Left colon (tissue), 2 donors: ENCODE results near the gene KIF15. TPM values are rescaled to one million over a fixed set of nuclear protein-coding genes. Genes with fewer than 3 reads are reported as not detected.
A peak's percentile ranks its signal among the peaks of the same experiment; 100 is the strongest.
"Not testable (repeated sequence)": the region's sequence is repeated elsewhere in the genome, so short reads cannot be mapped to it uniquely, and the experiment has no call there.

Experiments used
- ATAC-seq: fragments of 200-7000 bp; cut with Tn5 transposase; one replicate; pipeline ENCODE4 v1.9.1; 2020; ENCODE audit warnings: mild to moderate bottlenecking, moderate library complexity
- DNase-seq, 2 donors: peaks; one replicate each; pipeline ENCODE4 v3.0.0-alpha.2; 2020
- intact Hi-C, 2 donors: fragments of 100-400 bp; cut with DNase I in 1 of 2; cut with micrococcal nuclease in 1 of 2; formaldehyde crosslinking; loops; one replicate each; pipeline versions ENCODE4 v1.11.2 to v1.14.0; 2022; cut with DNase I, micrococcal nuclease
- total RNA-seq, 2 donors: library from RNA; stranded (reverse); fragmentation: NEBNext Ultra II Directional; extraction: Animal tissue kit (Norgen Biotek cat#: 25700); gene quantifications; one replicate each; pipeline ENCODE4 v1.2.1, GENCODE V29; 2021
- donor health status: DM: no; HTN: no; CAD: no.
- donor health status: DM: yes; HTN: yes; CAD: no.

KIF15 gene
- total RNA-seq, 2 donors from 2014 or later, result 2.6 to 4.2 TPM

DNA sequence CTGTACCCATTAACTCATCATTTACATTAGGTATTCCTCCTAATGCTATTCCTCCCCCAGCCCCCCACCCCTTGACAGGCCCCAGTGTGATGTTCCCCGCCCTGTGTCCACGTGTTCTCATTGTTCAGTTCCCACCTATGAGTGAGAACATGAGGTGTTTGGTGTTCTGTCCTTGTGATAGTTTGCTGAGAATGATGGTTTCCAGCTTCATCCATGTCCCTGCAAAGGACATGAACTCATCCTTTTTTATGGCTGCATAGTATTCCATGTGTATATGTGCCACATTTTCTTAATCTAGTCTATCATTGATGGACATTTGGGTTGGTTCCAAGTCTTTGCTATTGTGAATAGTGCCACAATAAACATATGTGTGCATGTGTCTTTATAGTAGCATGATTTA is 54.7 kb downstream of the KIF15 start:
- intact Hi-C loops, DNase-seq, ATAC-seq: not testable (repeated sequence)

- DNase-seq, ATAC-seq, intact Hi-C loops: not testable (repeated sequence)
Measured at GRCh38 chr3:44821206-44821605, 59.6 kb downstream of the KIF15 start.

DNA sequence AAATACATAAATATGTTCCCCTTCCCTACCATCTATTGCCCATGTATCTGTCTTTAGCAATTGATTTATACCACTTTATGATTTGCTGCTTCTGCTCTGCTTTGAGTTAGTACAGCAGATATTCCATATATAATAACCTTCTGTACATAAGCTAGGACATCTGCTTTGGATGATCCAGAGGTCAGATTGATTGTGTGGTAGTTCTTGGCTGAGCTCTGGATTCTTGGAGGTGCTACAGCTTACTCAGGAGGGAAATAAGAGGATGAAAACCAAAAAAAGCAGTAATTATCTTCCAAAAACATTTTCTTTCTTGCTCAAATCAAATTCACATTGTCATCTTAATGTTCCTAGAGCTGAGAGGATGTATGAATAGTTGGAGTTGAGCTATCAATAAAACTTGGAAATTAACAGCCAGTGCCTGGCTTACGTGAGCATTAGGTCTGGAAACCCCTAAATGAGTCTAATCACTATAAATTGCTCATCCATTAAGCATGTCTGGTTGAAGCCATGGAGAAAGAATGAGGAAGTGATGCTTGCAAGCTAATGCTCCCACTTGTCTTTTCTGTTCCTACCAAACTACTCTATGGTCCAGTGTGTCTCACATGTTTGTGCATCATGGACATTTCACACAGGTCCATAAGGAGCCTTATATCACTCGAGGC is 63.8 kb downstream of the KIF15 start:
- ATAC-seq, result no peak
- intact Hi-C loops, result no loop called here
- no peak for DNase-seq

DNA sequence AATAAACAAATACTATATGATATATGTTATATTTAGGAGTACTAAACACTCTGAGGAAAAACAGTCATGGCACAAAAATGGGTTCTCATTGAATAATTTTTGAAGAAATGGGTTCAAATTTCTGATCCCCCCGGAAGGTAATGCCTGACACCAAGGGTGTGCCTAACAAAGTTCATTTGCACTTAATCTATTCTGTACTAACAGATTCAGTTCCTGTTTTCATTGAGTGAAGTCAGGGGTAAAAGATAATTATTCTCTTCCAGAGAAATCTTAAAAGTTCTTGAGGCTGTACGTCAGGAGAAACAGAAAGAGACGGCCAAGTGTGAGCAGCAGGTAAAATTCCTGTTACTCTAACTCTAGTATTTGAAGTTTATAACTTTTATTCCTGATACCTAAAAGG is 65.6 kb downstream of the KIF15 start:
- DNase-seq (no peak), ATAC-seq (no peak)
- intact Hi-C loops, result no loop called here

GRCh38 chr3:44831232-44831631 is 69.6 kb downstream of the KIF15 start:
- intact Hi-C loops, result no loop called here
- DNase-seq (no peak), ATAC-seq (no peak)

DNA sequence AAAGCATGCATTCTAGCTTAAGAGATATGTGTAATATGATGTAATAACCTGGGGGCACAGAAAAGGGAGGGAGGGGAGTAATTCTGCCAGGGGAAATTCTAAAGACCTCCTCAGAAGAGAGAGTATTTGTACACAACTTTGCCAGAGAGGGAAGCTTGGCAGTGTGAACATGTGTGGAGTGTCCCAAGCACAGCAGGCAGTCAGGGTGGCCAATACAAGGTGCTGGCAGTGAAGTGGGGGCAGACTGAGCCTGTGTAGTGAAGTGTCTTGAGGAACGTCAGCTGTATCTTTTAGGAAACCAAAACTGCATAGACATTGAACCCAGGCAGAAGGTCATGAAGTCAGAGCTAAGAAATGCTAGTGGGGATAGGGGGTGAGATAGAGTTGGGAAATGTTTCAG is 70.4 kb downstream of the KIF15 start:
- DNase-seq, result no peak
- intact Hi-C loops, result no loop called here
- no peak for ATAC-seq

GRCh38 chr3:44832965-44833364 is 71.4 kb downstream of the KIF15 start:
- no peak for DNase-seq
- intact Hi-C loops, result no loop called here
- ATAC-seq, result no peak

GRCh38 chr3:44833394-44833793 is 71.8 kb downstream of the KIF15 start:
- no peak for DNase-seq
- intact Hi-C loops, result no loop called here
- ATAC-seq, result no peak

DNA sequence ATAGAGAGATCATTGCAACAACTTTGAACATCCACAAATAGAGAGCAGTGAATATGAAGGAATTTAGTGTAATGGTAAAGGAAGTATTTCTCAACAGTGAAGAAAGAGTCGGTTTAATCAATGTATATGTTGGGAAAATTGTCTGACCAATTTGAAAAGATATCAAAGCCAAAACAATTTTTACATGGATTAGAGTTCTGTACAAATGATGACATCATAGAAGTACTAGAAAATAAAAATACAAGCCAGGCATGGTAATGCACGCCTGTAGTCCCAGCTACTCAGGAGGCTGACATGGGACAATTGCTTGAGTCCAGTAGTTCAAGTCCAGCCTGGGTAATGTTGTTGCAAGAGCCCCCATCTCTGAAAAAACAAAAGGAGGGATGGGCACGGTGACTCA is 74.1 kb downstream of the KIF15 start:
- intact Hi-C loops, result no loop called here
- no peak for ATAC-seq
- DNase-seq, result no peak

DNA sequence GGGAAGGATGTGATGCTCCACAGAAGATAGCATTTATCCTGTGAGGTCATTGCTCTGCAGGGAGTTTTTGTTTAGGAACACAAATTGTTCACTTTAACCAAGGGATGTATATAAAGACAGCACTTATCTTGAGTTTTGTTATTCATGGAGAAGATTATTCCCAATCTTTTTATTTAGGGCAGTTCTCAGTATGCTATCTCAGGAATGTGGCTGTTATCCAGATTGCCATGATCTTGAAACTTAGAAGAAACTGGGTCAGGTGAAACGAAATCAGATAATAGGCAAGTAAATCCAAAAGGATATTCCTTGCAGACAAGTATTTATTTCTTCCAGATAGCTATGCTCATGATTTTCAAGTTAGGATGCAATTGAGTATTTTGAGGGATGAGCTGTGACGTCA is 80.8 kb downstream of the KIF15 start:
- DNase-seq (no peak), ATAC-seq (no peak)
- intact Hi-C loops, result no loop called here

GRCh38 chr3:44845528-44846520 is 84.2 kb downstream of the KIF15 start:
- ATAC-seq, result no peak
- DNase-seq, result no peak
- intact Hi-C loops, result no loop called here

GRCh38 chr3:44848634-44849033 is 87.0 kb downstream of the KIF15 start:
- no peak for ATAC-seq
- intact Hi-C loops, result no loop called here

GRCh38 chr3:44856663-44857062 is 95.1 kb downstream of the KIF15 start:
- DNase-seq, ATAC-seq, intact Hi-C loops: not testable (repeated sequence)

More at GRCh38 chr3:44848634-44849033, 87.0 kb downstream of the KIF15 start:
- no peak for DNase-seq

GRCh38 chr3:44860117-44860516 is 98.5 kb downstream of the KIF15 start:
- ATAC-seq, result no peak
- intact Hi-C loops, result no loop called here
- no peak for DNase-seq

GRCh38 chr3:44861412-44862225 is 100.0 kb downstream of the KIF15 start, which contains the start of gene TMEM42:
TMEM42 (plus strand) TSS chr3:44861912; CDS start chr3:44861925, 13 bp downstream.
- ATAC-seq (peak; percentile 99), DNase-seq (peak; percentile 89 to 92)
- intact Hi-C loops, result no loop called here

DNA sequence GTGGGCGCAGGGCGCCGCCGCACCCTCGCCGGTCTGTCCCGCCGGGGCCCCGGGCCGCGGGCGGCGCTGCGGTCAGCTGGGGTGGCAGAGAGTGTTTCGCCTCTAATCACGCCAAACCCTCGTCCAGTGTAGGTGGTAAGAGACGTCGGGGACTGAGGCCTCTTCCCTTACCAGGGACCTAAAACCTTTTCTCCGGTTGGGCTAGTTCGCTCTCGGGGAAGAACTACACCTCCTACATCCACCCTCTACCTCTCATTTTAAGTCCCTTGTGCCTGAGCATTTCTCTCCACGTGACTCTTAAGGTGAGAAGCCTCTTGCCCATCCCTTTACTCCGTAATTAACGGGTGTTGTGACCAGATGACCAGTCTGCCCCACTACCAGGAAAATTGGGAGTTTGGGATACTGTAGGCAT is 100.6 kb downstream of the KIF15 start:
- ATAC-seq, result no peak
- intact Hi-C loops, result no loop called here

DNA sequence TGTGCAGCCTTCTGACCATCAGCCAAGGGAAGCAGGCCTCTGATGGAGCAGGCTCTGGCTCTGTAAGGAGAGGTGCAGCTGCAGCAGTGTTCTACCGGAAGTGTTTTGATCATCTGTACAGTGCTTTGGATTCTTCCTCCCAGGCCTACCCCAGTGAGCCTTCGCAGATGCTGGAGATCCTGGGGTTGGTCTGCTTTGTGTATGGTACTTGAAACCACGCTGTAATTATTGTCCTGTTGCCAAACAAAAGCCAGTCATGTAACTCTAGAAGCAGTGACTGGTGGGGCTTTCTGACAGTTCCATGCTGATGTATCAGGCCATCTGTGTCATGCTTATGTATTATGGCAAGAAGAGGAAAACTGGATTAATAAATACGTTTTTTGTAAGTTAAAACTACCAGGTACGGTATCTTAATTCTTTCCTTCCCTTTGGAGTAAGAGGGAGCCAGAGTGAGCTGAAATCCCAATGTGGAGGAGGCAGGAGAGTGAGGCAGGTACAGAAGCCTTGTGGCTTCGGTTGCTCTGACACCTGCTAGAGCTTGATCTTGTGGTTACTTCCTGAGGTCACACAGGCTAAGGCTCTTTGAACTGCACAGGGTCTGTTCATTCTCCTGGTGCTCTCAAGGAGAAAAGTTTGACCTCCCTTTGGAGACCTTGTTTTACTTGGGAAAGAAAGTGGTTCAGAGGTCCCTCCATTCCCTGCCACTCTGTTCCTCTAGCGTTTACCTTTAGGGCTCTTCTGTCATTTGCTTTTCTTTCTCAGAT is 103.9 kb downstream of the KIF15 start:
- DNase-seq (no peak), ATAC-seq (no peak)
- intact Hi-C loops, result no loop called here

More for the DNA sequence above, 100.6 kb downstream of the KIF15 start:
- DNase-seq, result no peak

DNA sequence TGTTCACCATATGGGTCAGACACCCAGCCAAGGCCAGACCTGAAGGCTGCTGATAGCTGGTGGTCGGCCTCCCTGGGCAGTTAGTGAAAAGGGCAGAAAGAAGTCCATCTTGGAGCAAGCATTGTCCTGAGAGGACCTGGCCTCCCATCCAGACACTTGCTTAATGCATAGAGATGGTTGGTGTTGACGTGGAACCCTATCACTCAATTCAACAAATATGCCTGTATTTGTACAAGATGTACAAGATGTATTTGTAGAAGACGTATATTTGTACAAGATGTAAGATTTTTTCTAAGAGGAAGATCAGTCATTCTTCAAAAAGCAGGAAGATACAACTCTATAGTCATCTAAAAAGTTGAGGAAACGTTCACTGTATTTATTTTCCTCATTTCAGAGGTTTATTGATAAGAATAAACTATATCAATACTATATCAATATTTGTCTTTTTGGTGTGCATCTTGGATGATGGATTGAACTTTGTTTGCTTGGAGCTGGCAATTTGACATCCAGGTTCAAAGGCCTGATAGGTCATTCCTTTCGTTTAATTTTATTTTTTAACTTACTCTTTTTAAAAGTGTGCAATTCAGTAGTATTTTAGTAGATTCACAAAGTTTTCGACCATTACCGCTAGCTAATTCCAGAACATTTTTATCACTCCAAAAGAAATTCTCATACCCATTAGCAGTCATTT is 106.0 kb downstream of the KIF15 start:
- intact Hi-C loops, result no loop called here
- DNase-seq (no peak), ATAC-seq (no peak)
